ENCODE measurements around the gene PLCL1. TPM values are rescaled to one million over a fixed set of nuclear protein-coding genes. Genes with fewer than 3 reads are reported as not detected.
A peak's percentile ranks its signal among the peaks of the same experiment; 100 is the strongest.

PLCL1 gene
- total RNA-seq, 1 experiment from 2014 or later, result 0.07 TPM

DNA sequence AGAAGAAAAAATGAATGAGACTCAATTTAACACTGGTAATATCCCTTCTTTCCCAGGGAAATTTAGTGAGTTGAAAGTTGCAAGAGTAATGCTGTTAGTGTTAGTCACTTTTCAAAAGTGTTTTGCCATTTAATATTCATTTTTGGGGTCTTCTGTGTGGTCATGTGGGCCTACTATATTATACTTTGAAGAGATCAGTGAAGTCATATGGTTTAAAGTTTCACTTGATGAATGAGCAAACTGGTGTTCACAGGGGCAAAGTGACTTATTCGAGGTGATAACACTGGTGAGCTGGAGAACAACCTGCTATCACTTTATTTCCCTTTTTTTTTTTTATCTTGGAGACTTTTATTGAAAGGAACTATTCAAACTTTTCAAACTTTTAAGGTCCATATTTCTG is 196.0 kb downstream of the PLCL1 start:
- H3K27me3 Mint-ChIP-seq (ENCODE audit: low read depth), result no peaks in the 10 kb centered on the region
- no peak for TF ChIP-seq GTF2I (CRISPR knock-in tag; conservative IDR thresholded peaks at IDR 0.05)
- TF ChIP-seq ZNF423 (CRISPR knock-in tag; IDR thresholded peaks at IDR 0.05), result no peak
- TF ChIP-seq ATF1 (CRISPR knock-in tag; IDR thresholded peaks at IDR 0.05), result no peak
- DNase-seq (ENCODE audit: low spot score), result no peak
- H3K9me3 Mint-ChIP-seq, result no peaks in the 10 kb centered on the region
- POLR2A ChIA-PET, result no interaction called here
- no peak for ATAC-seq
- H3K36me3 Mint-ChIP-seq, result no peaks in the 10 kb centered on the region
- H3K4me3 Mint-ChIP-seq, result no peak overlapping the region
- H3K27ac Mint-ChIP-seq, result no peak overlapping the region
- CTCF ChIA-PET, result no interaction called here
- H3K4me1 Mint-ChIP-seq, result no peaks in the 10 kb centered on the region; the same call in 1 of the 2 replicates

DNA sequence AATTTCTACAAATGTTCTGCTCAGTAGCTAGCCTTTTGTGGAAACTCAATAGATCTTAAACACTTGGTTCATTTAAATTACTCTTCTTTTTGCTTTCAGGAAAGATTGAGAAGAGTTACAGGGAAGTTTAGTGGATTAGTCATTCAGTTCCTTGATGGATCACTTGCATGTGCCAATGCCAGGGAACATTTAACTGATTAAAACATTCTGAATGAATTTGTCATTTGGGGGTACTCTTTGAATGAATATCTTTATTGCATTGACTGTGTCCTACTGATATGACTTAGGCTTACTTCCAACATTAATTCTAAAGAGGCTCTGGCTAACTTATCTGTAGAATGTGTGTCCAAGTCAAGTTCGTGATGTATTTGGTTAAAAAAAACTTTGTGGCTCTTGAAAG is 199.8 kb downstream of the PLCL1 start:
- ATAC-seq (no peak), DNase-seq (ENCODE audit: low spot score) (no peak)
- H3K36me3 Mint-ChIP-seq, result no peaks in the 10 kb centered on the region
- H3K4me1 Mint-ChIP-seq, result no peaks in the 10 kb centered on the region
- no peaks in the 10 kb centered on the region for H3K27me3 Mint-ChIP-seq (ENCODE audit: low read depth)
- ChIA-PET POLR2A (no interaction called here), CTCF (no interaction called here)
- no peak for TF ChIP-seq TP53 (CRISPR knock-in tag; IDR thresholded peaks at IDR 0.05)
- TF ChIP-seq, protein P1, sequence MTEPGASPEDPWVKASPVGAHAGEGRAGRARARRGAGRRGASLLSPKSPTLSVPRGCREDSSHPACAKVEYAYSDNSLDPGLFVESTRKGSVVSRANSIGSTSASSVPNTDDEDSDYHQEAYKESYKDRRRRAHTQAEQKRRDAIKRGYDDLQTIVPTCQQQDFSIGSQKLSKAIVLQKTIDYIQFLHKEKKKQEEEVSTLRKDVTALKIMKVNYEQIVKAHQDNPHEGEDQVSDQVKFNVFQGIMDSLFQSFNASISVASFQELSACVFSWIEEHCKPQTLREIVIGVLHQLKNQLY (CRISPR knock-in tag; IDR thresholded peaks at IDR 0.05), result no peak
- no peak for TF ChIP-seq MXD4 (CRISPR knock-in tag; IDR thresholded peaks at IDR 0.05; ENCODE audit: borderline replicate concordance)
- TF ChIP-seq, protein P2, sequence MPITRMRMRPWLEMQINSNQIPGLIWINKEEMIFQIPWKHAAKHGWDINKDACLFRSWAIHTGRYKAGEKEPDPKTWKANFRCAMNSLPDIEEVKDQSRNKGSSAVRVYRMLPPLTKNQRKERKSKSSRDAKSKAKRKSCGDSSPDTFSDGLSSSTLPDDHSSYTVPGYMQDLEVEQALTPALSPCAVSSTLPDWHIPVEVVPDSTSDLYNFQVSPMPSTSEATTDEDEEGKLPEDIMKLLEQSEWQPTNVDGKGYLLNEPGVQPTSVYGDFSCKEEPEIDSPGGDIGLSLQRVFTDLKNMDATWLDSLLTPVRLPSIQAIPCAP (CRISPR knock-in tag; IDR thresholded peaks at IDR 0.05), result no peak
- no peak for TF ChIP-seq ZNF232 (CRISPR knock-in tag; IDR thresholded peaks at IDR 0.05)
- TF ChIP-seq, protein P3, sequence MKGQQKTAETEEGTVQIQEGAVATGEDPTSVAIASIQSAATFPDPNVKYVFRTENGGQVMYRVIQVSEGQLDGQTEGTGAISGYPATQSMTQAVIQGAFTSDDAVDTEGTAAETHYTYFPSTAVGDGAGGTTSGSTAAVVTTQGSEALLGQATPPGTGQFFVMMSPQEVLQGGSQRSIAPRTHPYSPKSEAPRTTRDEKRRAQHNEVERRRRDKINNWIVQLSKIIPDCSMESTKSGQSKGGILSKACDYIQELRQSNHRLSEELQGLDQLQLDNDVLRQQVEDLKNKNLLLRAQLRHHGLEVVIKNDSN (CRISPR knock-in tag; IDR thresholded peaks at IDR 0.05), result no peak
- TF ChIP-seq, protein P4, sequence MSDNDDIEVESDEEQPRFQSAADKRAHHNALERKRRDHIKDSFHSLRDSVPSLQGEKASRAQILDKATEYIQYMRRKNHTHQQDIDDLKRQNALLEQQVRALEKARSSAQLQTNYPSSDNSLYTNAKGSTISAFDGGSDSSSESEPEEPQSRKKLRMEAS (CRISPR knock-in tag; IDR thresholded peaks at IDR 0.05), result no peak
- no peak overlapping the region for H3K4me3 Mint-ChIP-seq
- no peaks in the 10 kb centered on the region for H3K9me3 Mint-ChIP-seq
- no peak overlapping the region for H3K27ac Mint-ChIP-seq

DNA sequence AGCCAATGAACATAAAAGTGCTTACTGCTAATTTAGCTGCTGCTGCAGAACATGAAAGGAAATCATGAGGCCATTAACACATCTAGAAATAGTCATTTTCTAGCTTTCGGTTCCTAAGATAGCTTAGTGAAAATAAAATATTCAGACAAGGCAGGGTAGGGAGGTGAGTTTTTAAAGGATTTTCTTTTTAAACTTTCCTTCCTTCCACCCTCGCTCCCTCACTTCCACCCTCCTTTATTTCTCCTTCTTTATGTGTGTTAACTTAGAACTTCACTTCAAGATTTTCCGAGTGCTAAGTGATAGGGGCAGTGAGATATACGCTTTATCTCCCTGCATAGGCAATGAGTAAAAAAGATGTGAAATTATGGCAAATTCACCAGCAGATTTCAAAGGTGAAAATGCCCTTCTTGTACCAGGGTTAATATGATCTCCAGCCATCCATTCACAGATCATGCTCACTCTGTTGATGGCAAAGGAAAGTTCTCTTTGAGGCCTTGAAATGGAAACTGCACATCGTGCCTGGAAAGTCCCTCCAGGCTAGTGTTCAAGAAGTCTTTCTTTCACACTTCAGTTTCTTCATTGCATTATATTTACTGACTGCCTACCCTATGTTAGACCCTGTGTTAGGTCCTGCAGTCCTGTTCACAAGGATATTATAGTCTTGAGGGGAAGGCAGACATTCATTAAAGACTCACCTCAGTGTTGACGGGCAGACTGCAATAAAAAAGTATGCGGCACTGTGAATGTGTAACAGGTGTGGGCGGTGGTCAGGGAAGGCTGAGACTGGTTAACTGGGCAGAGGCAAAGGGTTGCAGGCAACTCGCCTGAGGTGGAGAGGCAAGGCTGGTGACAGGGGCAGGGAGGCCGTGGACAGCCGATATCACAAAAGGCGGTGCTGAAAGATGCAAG is 200.8 kb downstream of the PLCL1 start:
- Mint-ChIP-seq H3K4me1 (no peaks in the 10 kb centered on the region), H3K36me3 (no peaks in the 10 kb centered on the region), H3K27ac (no peak overlapping the region), H3K9me3 (no peaks in the 10 kb centered on the region), H3K4me3 (no peak overlapping the region), H3K27me3 (ENCODE audit: low read depth) (no peaks in the 10 kb centered on the region)
- CTCF ChIA-PET, result no interaction called here
- DNase-seq (ENCODE audit: low spot score), result no peak
- no peak for TF ChIP-seq SMAD4 (CRISPR knock-in tag; IDR thresholded peaks at IDR 0.05)
- TF ChIP-seq ZNF317 (CRISPR knock-in tag; IDR thresholded peaks at IDR 0.05; ENCODE audit: borderline replicate concordance, low read depth), result no peak
- TF ChIP-seq, protein P5, sequence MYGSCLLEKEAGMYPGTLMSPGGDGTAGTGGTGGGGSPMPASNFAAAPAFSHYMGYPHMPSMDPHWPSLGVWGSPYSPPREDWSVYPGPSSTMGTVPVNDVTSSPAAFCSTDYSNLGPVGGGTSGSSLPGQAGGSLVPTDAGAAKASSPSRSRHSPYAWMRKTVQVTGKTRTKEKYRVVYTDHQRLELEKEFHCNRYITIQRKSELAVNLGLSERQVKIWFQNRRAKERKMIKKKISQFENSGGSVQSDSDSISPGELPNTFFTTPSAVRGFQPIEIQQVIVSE (CRISPR knock-in tag; IDR thresholded peaks at IDR 0.05; ENCODE audit: borderline replicate concordance), result no peak
- TF ChIP-seq, protein P6, sequence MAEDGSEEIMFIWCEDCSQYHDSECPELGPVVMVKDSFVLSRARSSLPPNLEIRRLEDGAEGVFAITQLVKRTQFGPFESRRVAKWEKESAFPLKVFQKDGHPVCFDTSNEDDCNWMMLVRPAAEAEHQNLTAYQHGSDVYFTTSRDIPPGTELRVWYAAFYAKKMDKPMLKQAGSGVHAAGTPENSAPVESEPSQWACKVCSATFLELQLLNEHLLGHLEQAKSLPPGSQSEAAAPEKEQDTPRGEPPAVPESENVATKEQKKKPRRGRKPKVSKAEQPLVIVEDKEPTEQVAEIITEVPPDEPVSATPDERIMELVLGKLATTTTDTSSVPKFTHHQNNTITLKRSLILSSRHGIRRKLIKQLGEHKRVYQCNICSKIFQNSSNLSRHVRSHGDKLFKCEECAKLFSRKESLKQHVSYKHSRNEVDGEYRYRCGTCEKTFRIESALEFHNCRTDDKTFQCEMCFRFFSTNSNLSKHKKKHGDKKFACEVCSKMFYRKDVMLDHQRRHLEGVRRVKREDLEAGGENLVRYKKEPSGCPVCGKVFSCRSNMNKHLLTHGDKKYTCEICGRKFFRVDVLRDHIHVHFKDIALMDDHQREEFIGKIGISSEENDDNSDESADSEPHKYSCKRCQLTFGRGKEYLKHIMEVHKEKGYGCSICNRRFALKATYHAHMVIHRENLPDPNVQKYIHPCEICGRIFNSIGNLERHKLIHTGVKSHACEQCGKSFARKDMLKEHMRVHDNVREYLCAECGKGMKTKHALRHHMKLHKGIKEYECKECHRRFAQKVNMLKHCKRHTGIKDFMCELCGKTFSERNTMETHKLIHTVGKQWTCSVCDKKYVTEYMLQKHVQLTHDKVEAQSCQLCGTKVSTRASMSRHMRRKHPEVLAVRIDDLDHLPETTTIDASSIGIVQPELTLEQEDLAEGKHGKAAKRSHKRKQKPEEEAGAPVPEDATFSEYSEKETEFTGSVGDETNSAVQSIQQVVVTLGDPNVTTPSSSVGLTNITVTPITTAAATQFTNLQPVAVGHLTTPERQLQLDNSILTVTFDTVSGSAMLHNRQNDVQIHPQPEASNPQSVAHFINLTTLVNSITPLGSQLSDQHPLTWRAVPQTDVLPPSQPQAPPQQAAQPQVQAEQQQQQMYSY (CRISPR knock-in tag; IDR thresholded peaks at IDR 0.05), result no peak
- no peak for TF ChIP-seq CBFB (CRISPR knock-in tag; IDR thresholded peaks at IDR 0.05; ENCODE audit: low read depth)
- TF ChIP-seq, protein P7, sequence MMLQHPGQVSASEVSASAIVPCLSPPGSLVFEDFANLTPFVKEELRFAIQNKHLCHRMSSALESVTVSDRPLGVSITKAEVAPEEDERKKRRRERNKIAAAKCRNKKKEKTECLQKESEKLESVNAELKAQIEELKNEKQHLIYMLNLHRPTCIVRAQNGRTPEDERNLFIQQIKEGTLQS (CRISPR knock-in tag; conservative IDR thresholded peaks at IDR 0.05), result no peak
- TF ChIP-seq, protein P8, sequence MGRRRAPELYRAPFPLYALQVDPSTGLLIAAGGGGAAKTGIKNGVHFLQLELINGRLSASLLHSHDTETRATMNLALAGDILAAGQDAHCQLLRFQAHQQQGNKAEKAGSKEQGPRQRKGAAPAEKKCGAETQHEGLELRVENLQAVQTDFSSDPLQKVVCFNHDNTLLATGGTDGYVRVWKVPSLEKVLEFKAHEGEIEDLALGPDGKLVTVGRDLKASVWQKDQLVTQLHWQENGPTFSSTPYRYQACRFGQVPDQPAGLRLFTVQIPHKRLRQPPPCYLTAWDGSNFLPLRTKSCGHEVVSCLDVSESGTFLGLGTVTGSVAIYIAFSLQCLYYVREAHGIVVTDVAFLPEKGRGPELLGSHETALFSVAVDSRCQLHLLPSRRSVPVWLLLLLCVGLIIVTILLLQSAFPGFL (CRISPR knock-in tag; IDR thresholded peaks at IDR 0.05; ENCODE audit: borderline replicate concordance), result no peak
- TF ChIP-seq, protein P9, sequence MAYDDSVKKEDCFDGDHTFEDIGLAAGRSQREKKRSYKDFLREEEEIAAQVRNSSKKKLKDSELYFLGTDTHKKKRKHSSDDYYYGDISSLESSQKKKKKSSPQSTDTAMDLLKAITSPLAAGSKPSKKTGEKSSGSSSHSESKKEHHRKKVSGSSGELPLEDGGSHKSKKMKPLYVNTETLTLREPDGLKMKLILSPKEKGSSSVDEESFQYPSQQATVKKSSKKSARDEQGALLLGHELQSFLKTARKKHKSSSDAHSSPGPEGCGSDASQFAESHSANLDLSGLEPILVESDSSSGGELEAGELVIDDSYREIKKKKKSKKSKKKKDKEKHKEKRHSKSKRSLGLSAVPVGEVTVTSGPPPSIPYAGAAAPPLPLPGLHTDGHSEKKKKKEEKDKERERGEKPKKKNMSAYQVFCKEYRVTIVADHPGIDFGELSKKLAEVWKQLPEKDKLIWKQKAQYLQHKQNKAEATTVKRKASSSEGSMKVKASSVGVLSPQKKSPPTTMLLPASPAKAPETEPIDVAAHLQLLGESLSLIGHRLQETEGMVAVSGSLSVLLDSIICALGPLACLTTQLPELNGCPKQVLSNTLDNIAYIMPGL (CRISPR knock-in tag; IDR thresholded peaks at IDR 0.05), result no peak
- TF ChIP-seq FOXP1 (CRISPR knock-in tag; IDR thresholded peaks at IDR 0.05; ENCODE audit: borderline replicate concordance), result no peak
- ATAC-seq, result peak; percentile 32; the same call in 1 of the 2 replicates
- POLR2A ChIA-PET, result no interaction called here

All from WTC11 (cell line).